ENCODE results near the gene P2RY2. TPM values are rescaled to one million over a fixed set of nuclear protein-coding genes. Genes with fewer than 3 reads are reported as not detected.

P2RY2 gene
- total and polyA plus RNA-seq, 9 of the 15 experiments (the other 6 are each of a cell fraction or from before 2014, with no cell fraction given), result not detected

- WGBS (ENCODE audit: insufficient coverage, low coverage, missing lambda C conversion rate), result 7% methylated on average over 5 of the region's 5 CpGs
- Histone ChIP-seq H4K20me1 (replicated peaks; ENCODE audit: control insufficient read depth, insufficient read depth, low read length) (no peaks in the 10 kb centered on the region; the same call in 1 of the 2 replicates), H3K27ac (ENCODE audit: extremely low read depth, low read depth, low read length) (no peak overlapping the region), H3K9me1 (ENCODE audit: control insufficient read depth, insufficient read depth, low read length) (no peaks in the 10 kb centered on the region), H3K27me3 (ENCODE audit: control insufficient read depth in 2 of 2, insufficient read depth in 2 of 2, low read length in 2 of 2) (peaks cover 6 to 7% of the 10 kb centered on the region in 2 experiments; a peak in 3 of 5 replicates), H3K9ac (ENCODE audit: insufficient read depth in 1 of 2, low read depth in 2 of 2, low read length in 2 of 2) (no peak overlapping the region; a peak in 1 of 4 replicates), H3K9me3 (replicated peaks; ENCODE audit: control insufficient read depth, insufficient read depth, low read depth, low read length) (no peaks in the 10 kb centered on the region), H3K4me1 (replicated peaks in 1 of 2; ENCODE audit: control insufficient read depth in 2 of 2, insufficient read depth in 2 of 2, low read length in 2 of 2) (0 out of 5 replicates have a peak, but pooled peaks cover 0 to 3% of the 10 kb centered on the region in 2 experiments), H3K4me2 (ENCODE audit: insufficient read depth, low read length) (no peak overlapping the region), H3K36me3 (ENCODE audit: control insufficient read depth, insufficient read depth, low read length) (no peaks in the 10 kb centered on the region), H3K4me3 (no peak overlapping the region), H3K79me2 (ENCODE audit: control insufficient read depth, insufficient read depth, low read length) (no peaks in the 10 kb centered on the region), H2AFZ (ENCODE audit: low read depth, low read length) (no peak overlapping the region)
- intact Hi-C loops (cut with micrococcal nuclease) (no loop called here), in situ Hi-C loops (cut with MboI) (no loop called here)
- ChIA-PET POLR2A (no interaction called here), CTCF (ENCODE audit: low intra/inter-chr PET ratio) (no interaction called here)
- TF ChIP-seq SMAD2 (IDR thresholded peaks at IDR 0.05; ENCODE audit: low read depth, low read length) (no peak), SP1 (CRISPR knock-in tag; IDR thresholded peaks at IDR 0.05) (no peak), KDM1A (IDR thresholded peaks at IDR 0.05) (0 out of 4 replicates have a peak, but pooled peaks of 1 of the 2 experiments have one; percentile 21), ZNF655 (CRISPR knock-in tag; IDR thresholded peaks at IDR 0.05) (no peak), BHLHE40 (IDR thresholded peaks at IDR 0.05; ENCODE audit: low read length) (peak; percentile 33; the same call in 1 of the 2 replicates), MITF (IDR thresholded peaks at IDR 0.05) (no peak), ETV1 (tag; conservative IDR thresholded peaks at IDR 0.05; ENCODE audit: low read depth) (no peak)
- BruUV-seq (replicated peaks), result no TSS peak
- FAIRE-seq (no peak), ATAC-seq (no peak), DNase-seq (ENCODE audit: extremely low read depth in 1 of 4, low spot score in 3 of 4) (no peak)
These were observed 62.5 kb downstream of the P2RY2 start for GRCh38 chr11:73280626-73281025.

All from K562 (cell line).